HUES64 (cell line): ENCODE measurements around the gene BSND.

Source experiments
- H3K27ac ChIP-seq: 2 replicates; pipeline ENCODE4 v1.7.0; 2013; ENCODE audit warnings: low read depth, low read length, inconsistent platforms
- H3K27me3 ChIP-seq: 2 replicates; pipeline ENCODE4 v1.6.1; 2013; ENCODE audit warnings: mild to moderate bottlenecking, low read length; ENCODE audit not compliant: insufficient read depth
- H3K36me3 ChIP-seq: 2 replicates; pipeline ENCODE4 v1.6.1; 2013; ENCODE audit warnings: mild to moderate bottlenecking, low read length; ENCODE audit not compliant: insufficient read depth
- H3K4me1 ChIP-seq: 2 replicates; pipeline ENCODE4 v1.6.1; 2013; ENCODE audit warnings: mild to moderate bottlenecking, low read length, moderate library complexity; ENCODE audit not compliant: insufficient read depth
- H3K4me3 ChIP-seq: 2 replicates; pipeline ENCODE4 v1.5.1; 2013; ENCODE audit warnings: mild to moderate bottlenecking, low read length, moderate library complexity
- H3K9ac ChIP-seq: 2 replicates; pipeline ENCODE4 v1.6.1; 2013; ENCODE audit warnings: mild to moderate bottlenecking, low read depth, low read length
- H3K9me3 ChIP-seq: 2 replicates; pipeline ENCODE4 v1.6.1; 2013; ENCODE audit warnings: low read depth, low read length; ENCODE audit not compliant: insufficient read depth
- WGBS: fragments of 150-250, 120-280 bp; methylation state at CpG from one replicate; pipeline ENCODE4 v1.1.7; 2013; ENCODE audit warnings: missing lambda C conversion rate; 5-methylcytosine and 5-hydroxymethylcytosine counted together

The BSND gene

GRCh38 chr1:55049271-55049913 is 50.7 kb downstream of the BSND start:
- no peaks in the 10 kb centered on the region for H3K4me1 ChIP-seq
- no peaks in the 10 kb centered on the region for H3K9me3 ChIP-seq
- no peak overlapping the region for H3K9ac ChIP-seq
- WGBS: 93% methylated on average over 9 of the region's 9 CpGs
- H3K27me3 ChIP-seq: no peaks in the 10 kb centered on the region
- H3K36me3 ChIP-seq: peaks cover 11% of the 10 kb centered on the region
- H3K4me3 ChIP-seq: no peak overlapping the region
- H3K27ac ChIP-seq: no peak overlapping the region

GRCh38 chr1:55049914-55050278 is 51.2 kb downstream of the BSND start:
- H3K9me3 ChIP-seq: no peaks in the 10 kb centered on the region
- H3K4me3 ChIP-seq: no peak overlapping the region
- no peaks in the 10 kb centered on the region for H3K27me3 ChIP-seq
- peaks cover 8% of the 10 kb centered on the region for H3K36me3 ChIP-seq
- H3K9ac ChIP-seq: no peak overlapping the region
- H3K27ac ChIP-seq: no peak overlapping the region
- no peaks in the 10 kb centered on the region for H3K4me1 ChIP-seq
- 92% methylated on average over 9 of the region's 9 CpGs for whole genome bisulfite sequencing

GRCh38 chr1:55050283-55050682 is 51.5 kb downstream of the BSND start:
- Histone ChIP-seq H3K27ac (no peak overlapping the region), H3K27me3 (no peaks in the 10 kb centered on the region), H3K4me1 (no peaks in the 10 kb centered on the region), H3K9me3 (no peaks in the 10 kb centered on the region), H3K36me3 (peaks cover 8% of the 10 kb centered on the region), H3K9ac (no peak overlapping the region), H3K4me3 (no peak overlapping the region)
- WGBS: 93% methylated on average over 9 of the region's 9 CpGs

GRCh38 chr1:55051169-55051568 is 52.4 kb downstream of the BSND start:
- Histone ChIP-seq H3K27me3 (no peaks in the 10 kb centered on the region), H3K9me3 (no peaks in the 10 kb centered on the region), H3K9ac (no peak overlapping the region), H3K4me1 (no peaks in the 10 kb centered on the region), H3K36me3 (peaks cover 8% of the 10 kb centered on the region), H3K4me3 (no peak overlapping the region), H3K27ac (no peak overlapping the region)
- 94% methylated on average over 5 of the region's 5 CpGs for WGBS

- no peak overlapping the region for H3K4me3 ChIP-seq
- WGBS: 85% methylated on average over 8 of the region's 9 CpGs
- H3K27me3 ChIP-seq: no peaks in the 10 kb centered on the region
- H3K27ac ChIP-seq: no peak overlapping the region
- no peak overlapping the region for H3K9ac ChIP-seq
- H3K4me1 ChIP-seq: no peaks in the 10 kb centered on the region
- H3K9me3 ChIP-seq: no peaks in the 10 kb centered on the region
- H3K36me3 ChIP-seq: peaks cover 8% of the 10 kb centered on the region
These were observed 52.9 kb downstream of the BSND start for GRCh38 chr1:55051621-55052020.

GRCh38 chr1:55052221-55053142 is 53.7 kb downstream of the BSND start:
- Histone ChIP-seq H3K9me3 (no peaks in the 10 kb centered on the region), H3K4me1 (no peaks in the 10 kb centered on the region), H3K9ac (no peak overlapping the region), H3K36me3 (peaks cover 5% of the 10 kb centered on the region), H3K4me3 (no peak overlapping the region), H3K27ac (no peak overlapping the region), H3K27me3 (no peaks in the 10 kb centered on the region)
- 91% methylated on average over 29 of the region's 29 CpGs for WGBS

- no peak overlapping the region for H3K27ac ChIP-seq
- H3K36me3 ChIP-seq: peaks cover 5% of the 10 kb centered on the region
- WGBS: 79% methylated on average over 7 of the region's 7 CpGs
- no peak overlapping the region for H3K4me3 ChIP-seq
- H3K9me3 ChIP-seq: no peaks in the 10 kb centered on the region
- no peaks in the 10 kb centered on the region for H3K4me1 ChIP-seq
- H3K27me3 ChIP-seq: no peaks in the 10 kb centered on the region
- no peak overlapping the region for H3K9ac ChIP-seq
These were observed 54.7 kb downstream of the BSND start for GRCh38 chr1:55053265-55053954.

GRCh38 chr1:55054396-55054795 is 55.7 kb downstream of the BSND start:
- WGBS: 95% methylated on average over 5 of the region's 5 CpGs
- no peak overlapping the region for H3K4me3 ChIP-seq
- peaks cover 5% of the 10 kb centered on the region for H3K36me3 ChIP-seq
- no peaks in the 10 kb centered on the region for H3K27me3 ChIP-seq
- no peak overlapping the region for H3K9ac ChIP-seq
- no peak overlapping the region for H3K27ac ChIP-seq
- no peaks in the 10 kb centered on the region for H3K9me3 ChIP-seq
- H3K4me1 ChIP-seq: no peaks in the 10 kb centered on the region

GRCh38 chr1:55055084-55055882 is 56.5 kb downstream of the BSND start:
- no peak overlapping the region for H3K4me3 ChIP-seq
- 90% methylated on average over 12 of the region's 12 CpGs for WGBS
- no peaks in the 10 kb centered on the region for H3K4me1 ChIP-seq
- no peaks in the 10 kb centered on the region for H3K27me3 ChIP-seq
- H3K27ac ChIP-seq: no peak overlapping the region
- no peak overlapping the region for H3K9ac ChIP-seq
- H3K9me3 ChIP-seq: no peaks in the 10 kb centered on the region
- peaks cover 5% of the 10 kb centered on the region for H3K36me3 ChIP-seq

GRCh38 chr1:55055951-55056631 is 57.4 kb downstream of the BSND start:
- Histone ChIP-seq H3K27ac (no peak overlapping the region), H3K27me3 (no peaks in the 10 kb centered on the region), H3K9ac (no peak overlapping the region), H3K9me3 (no peaks in the 10 kb centered on the region), H3K36me3 (peaks cover 5% of the 10 kb centered on the region), H3K4me3 (no peak overlapping the region), H3K4me1 (no peaks in the 10 kb centered on the region)
- WGBS: 92% methylated on average over 42 of the region's 42 CpGs
